ENCODE measurements around the gene NCMAP.

DNA sequence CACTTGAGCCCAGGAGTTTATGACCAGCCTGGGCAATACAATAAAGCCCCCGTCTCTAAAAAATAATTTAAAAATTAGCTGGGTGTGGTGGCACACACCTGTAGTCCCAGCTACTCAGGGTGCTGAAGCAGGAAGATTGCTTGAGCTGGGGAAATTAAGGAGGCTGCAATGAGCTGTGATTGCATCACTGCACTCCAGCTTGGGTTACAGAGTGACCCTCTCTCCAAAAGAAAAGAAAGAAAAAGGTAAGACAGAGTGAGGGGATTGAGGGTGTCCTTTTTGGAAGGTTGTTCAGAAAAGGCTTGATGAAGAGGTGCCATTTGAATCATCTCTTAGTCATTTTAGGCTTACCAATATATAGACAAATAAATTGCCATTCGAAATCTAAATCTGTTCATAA is 83.2 kb downstream of the NCMAP start:
- TF ChIP-seq CTCF (IDR thresholded peaks at IDR 0.05), result no peak
- TF ChIP-seq POLR2A (IDR thresholded peaks at IDR 0.05), result no peak
- TF ChIP-seq POLR2AphosphoS5 (IDR thresholded peaks at IDR 0.05; ENCODE audit: insufficient read depth in 1 of 2, low read depth in 1 of 2), result no peak

Measured in vagina (tissue), 2 donors.